Liver (tissue), 9 donors: ENCODE data around the gene KDELR1. TPM values are rescaled to one million over a fixed set of nuclear protein-coding genes. Genes with fewer than 3 reads are reported as not detected.

Experiments
- DNase-seq: peaks from one replicate; pipeline ENCODE4 v3.0.0-alpha.2; 2017; ENCODE audit warnings: low spot score
- H3K27ac ChIP-seq, 2 donors: one replicate each; pipeline ENCODE4 v1.7.0; 2013; ENCODE audit warnings: inconsistent platforms in 2 of 2, low read length in 2 of 2, control low read depth in 1 of 2, low read depth in 1 of 2, mild to moderate bottlenecking in 1 of 2
- H3K27me3 ChIP-seq, 4 donors: one replicate each; pipeline versions ENCODE4 v1.6.1 to v1.7.0; 2013; ENCODE audit warnings: low read length in 3 of 4, inconsistent platforms in 1 of 4, mild to moderate bottlenecking in 1 of 4, moderate library complexity in 1 of 4; ENCODE audit not compliant: control insufficient read depth in 4 of 4, insufficient read depth in 4 of 4
- H3K36me3 ChIP-seq, 4 donors: one replicate each; pipeline versions ENCODE4 v1.6.1 to v1.7.0; 2013; ENCODE audit warnings: low read length in 3 of 4, mild to moderate bottlenecking in 3 of 4, low read depth in 1 of 4, moderate library complexity in 1 of 4; ENCODE audit not compliant: control insufficient read depth in 4 of 4, insufficient read depth in 3 of 4
- H3K4me1 ChIP-seq, 4 donors: one replicate each; pipeline versions ENCODE4 v1.6.1 to v1.7.0; 2013; ENCODE audit warnings: low read length in 3 of 4, mild to moderate bottlenecking in 3 of 4, moderate library complexity in 1 of 4; ENCODE audit not compliant: control insufficient read depth in 4 of 4, insufficient read depth in 4 of 4
- H3K4me3 ChIP-seq, 3 donors: one replicate each; pipeline versions ENCODE4 v1.6.1 to v1.7.0; 2013; ENCODE audit warnings: low read length in 3 of 3, control low read depth in 1 of 3, low read depth in 1 of 3, mild to moderate bottlenecking in 1 of 3
- H3K9ac ChIP-seq, 2 donors: one replicate each; pipeline ENCODE4 v1.7.0; 2013; ENCODE audit warnings: low read length in 2 of 2, mild to moderate bottlenecking in 2 of 2, moderate library complexity in 2 of 2, control low read depth in 1 of 2, low read depth in 1 of 2
- H3K9me3 ChIP-seq, 4 donors: one replicate each; pipeline versions ENCODE4 v1.6.1 to v1.7.0; 2013; ENCODE audit warnings: low read length in 3 of 4; ENCODE audit not compliant: control insufficient read depth in 4 of 4
- CTCF ChIP-seq: fragments of 150-350 bp; IDR thresholded peaks from 2 replicates; pipeline ENCODE4 v1.5.1; 2017; ENCODE audit warnings: improper control_type of control experiment, low read depth, low read length; ENCODE audit not compliant: missing input control
- EGR1 ChIP-seq, 2 donors: IDR thresholded peaks; 2 replicates each; pipeline ENCODE4 v1.6.1; 2016 to 2018; ENCODE audit warnings: antibody characterized with exemption in 2 of 2, low read depth in 2 of 2
- FOXA1 ChIP-seq: IDR thresholded peaks from 2 replicates; pipeline ENCODE4 v1.6.1; 2016; ENCODE audit warnings: antibody characterized with exemption
- FOXA2 ChIP-seq: IDR thresholded peaks from 2 replicates; pipeline ENCODE4 v1.6.1; 2016; ENCODE audit warnings: antibody characterized with exemption
- HNF4A ChIP-seq, 2 donors: conservative IDR thresholded peaks; 2 replicates each; pipeline ENCODE4 v1.6.1; 2016; ENCODE audit warnings: antibody characterized with exemption in 2 of 2, mild to moderate bottlenecking in 2 of 2
- HNF4G ChIP-seq: IDR thresholded peaks from 2 replicates; pipeline ENCODE4 v1.6.1; 2016; ENCODE audit warnings: antibody characterized with exemption
- JUND ChIP-seq, 2 donors: IDR thresholded peaks; 2 replicates each; pipeline ENCODE4 v1.6.1; 2016; ENCODE audit warnings: antibody characterized with exemption in 2 of 2
- NR2F2 ChIP-seq: IDR thresholded peaks from 2 replicates; pipeline ENCODE4 v1.6.1; 2016; ENCODE audit warnings: antibody characterized with exemption
- RAD21 ChIP-seq, 2 donors: IDR thresholded peaks; 2 replicates each; pipeline ENCODE4 v1.6.1; 2016; ENCODE audit warnings: antibody characterized with exemption in 2 of 2, mild to moderate bottlenecking in 2 of 2
- RXRA ChIP-seq, 2 donors: IDR thresholded peaks; 2 replicates each; pipeline ENCODE4 v1.6.1; 2017 to 2018; ENCODE audit warnings: antibody characterized with exemption in 2 of 2, mild to moderate bottlenecking in 1 of 2
- SP1 ChIP-seq: IDR thresholded peaks from 2 replicates; pipeline ENCODE4 v1.6.1; 2018; ENCODE audit warnings: antibody characterized with exemption, mild to moderate bottlenecking
- TAF1 ChIP-seq: conservative IDR thresholded peaks from 2 replicates; pipeline ENCODE4 v1.6.1; 2016; ENCODE audit warnings: antibody characterized with exemption, mild to moderate bottlenecking
- YY1 ChIP-seq: IDR thresholded peaks from 2 replicates; pipeline ENCODE4 v1.6.1; 2016; ENCODE audit warnings: antibody characterized with exemption, mild to moderate bottlenecking
- WGBS: extraction: QIAGEN DNeasy Blood & Tissue Kit; methylation state at CpG from one replicate; pipeline ENCODE4 v1.1.7; 2013; 5-methylcytosine and 5-hydroxymethylcytosine counted together
- polyA plus RNA-seq, 2 donors: library from polyadenylated mRNA; stranded (reverse) in 1 of 2; unstranded in 1 of 2; fragments of 200-250 nt in 1 of 2; fragments of >200 nt in 1 of 2; fragmentation: Nextera tagmentation in 1 of 2; extraction: Ambion mirVana in 1 of 2; gene quantifications; one replicate each; pipeline versions ENCODE4 v1.2.1 to v1.2.3, GENCODE V29; 2013 to 2015
- total RNA-seq, 2 donors: library from RNA; depleted of rRNA; stranded (reverse); fragments of >200 nt; gene quantifications; one replicate each; pipeline ENCODE4 v1.2.3, GENCODE V29; 2014
- TF ChIP-seq, protein P1 (sequence below): IDR thresholded peaks from 2 replicates; pipeline ENCODE4 v1.6.1; 2016; ENCODE audit warnings: antibody characterized with exemption
- TF ChIP-seq, protein P2 (sequence below): IDR thresholded peaks from 2 replicates; pipeline ENCODE4 v1.6.1; 2016; ENCODE audit warnings: antibody characterized with exemption, mild to moderate bottlenecking
- TF ChIP-seq, protein P3 (sequence below): IDR thresholded peaks from 2 replicates; pipeline ENCODE4 v1.6.1; 2016; ENCODE audit warnings: antibody characterized with exemption
- donor health status: healthy.
- donor health status: healthy.
- donor health status: healthy.
- donor health status: healthy.
- donor health status: healthy.

The KDELR1 gene
- total and polyA plus RNA-seq, 4 donors = 32.3 to 94.9 (median 47.0) TPM

GRCh38 chr19:48415806-48416221 is 24.5 kb upstream of the KDELR1 start:
- WGBS = 38% methylated on average over 30 of the region's 30 CpGs
- Histone ChIP-seq H3K9me3 (no peaks in the 10 kb centered on the region), H3K4me1 (peaks cover 3 to 7% (median 5%) of the 10 kb centered on the region in 4 donors), H3K27ac (no peak overlapping the region), H3K4me3 (peak overlapping the region in 1 of 3 donors; percentile 15), H3K9ac (no peak overlapping the region), H3K27me3 (no peaks in the 10 kb centered on the region), H3K36me3 (no peaks in the 10 kb centered on the region)
- TF ChIP-seq, protein P1, sequence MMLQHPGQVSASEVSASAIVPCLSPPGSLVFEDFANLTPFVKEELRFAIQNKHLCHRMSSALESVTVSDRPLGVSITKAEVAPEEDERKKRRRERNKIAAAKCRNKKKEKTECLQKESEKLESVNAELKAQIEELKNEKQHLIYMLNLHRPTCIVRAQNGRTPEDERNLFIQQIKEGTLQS = no peak
- TF ChIP-seq HNF4A (conservative IDR thresholded peaks at IDR 0.05) (no peak), FOXA2 (no peak), HNF4G (no peak), CTCF (no peak), NR2F2 (no peak), SP1 (no peak), RXRA (IDR thresholded peaks at IDR 0.05) (no peak), YY1 (no peak), JUND (IDR thresholded peaks at IDR 0.05) (no peak), EGR1 (IDR thresholded peaks at IDR 0.05; ENCODE audit: low read depth in 2 of 2) (no peak), TAF1 (no peak)
- TF ChIP-seq, protein P2, sequence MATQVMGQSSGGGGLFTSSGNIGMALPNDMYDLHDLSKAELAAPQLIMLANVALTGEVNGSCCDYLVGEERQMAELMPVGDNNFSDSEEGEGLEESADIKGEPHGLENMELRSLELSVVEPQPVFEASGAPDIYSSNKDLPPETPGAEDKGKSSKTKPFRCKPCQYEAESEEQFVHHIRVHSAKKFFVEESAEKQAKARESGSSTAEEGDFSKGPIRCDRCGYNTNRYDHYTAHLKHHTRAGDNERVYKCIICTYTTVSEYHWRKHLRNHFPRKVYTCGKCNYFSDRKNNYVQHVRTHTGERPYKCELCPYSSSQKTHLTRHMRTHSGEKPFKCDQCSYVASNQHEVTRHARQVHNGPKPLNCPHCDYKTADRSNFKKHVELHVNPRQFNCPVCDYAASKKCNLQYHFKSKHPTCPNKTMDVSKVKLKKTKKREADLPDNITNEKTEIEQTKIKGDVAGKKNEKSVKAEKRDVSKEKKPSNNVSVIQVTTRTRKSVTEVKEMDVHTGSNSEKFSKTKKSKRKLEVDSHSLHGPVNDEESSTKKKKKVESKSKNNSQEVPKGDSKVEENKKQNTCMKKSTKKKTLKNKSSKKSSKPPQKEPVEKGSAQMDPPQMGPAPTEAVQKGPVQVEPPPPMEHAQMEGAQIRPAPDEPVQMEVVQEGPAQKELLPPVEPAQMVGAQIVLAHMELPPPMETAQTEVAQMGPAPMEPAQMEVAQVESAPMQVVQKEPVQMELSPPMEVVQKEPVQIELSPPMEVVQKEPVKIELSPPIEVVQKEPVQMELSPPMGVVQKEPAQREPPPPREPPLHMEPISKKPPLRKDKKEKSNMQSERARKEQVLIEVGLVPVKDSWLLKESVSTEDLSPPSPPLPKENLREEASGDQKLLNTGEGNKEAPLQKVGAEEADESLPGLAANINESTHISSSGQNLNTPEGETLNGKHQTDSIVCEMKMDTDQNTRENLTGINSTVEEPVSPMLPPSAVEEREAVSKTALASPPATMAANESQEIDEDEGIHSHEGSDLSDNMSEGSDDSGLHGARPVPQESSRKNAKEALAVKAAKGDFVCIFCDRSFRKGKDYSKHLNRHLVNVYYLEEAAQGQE = no peak
- DNase-seq = no peak

DNA sequence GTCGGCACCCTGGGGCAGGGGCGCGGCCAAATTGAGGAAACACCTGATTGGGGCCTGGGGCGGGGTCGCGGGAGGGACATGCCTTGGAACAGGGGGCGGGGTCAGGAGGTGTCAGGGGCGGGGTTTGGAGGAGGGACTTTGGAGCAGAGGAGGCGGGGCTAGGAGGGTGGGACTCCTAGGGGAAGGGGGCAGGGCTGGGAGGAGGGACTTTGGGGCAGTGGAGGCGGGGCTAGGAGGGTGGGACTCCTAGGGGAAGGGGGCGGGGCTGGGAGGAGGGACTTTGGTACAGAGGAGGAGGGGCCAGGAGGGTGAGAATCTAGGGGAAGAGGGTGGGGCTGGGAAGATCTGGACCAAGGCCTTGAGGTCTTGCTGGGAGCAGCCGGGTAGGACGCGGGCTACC is 24.0 kb upstream of the KDELR1 start:
- Histone ChIP-seq H3K27ac (no peak overlapping the region), H3K36me3 (no peaks in the 10 kb centered on the region), H3K9me3 (no peaks in the 10 kb centered on the region), H3K27me3 (no peaks in the 10 kb centered on the region), H3K4me3 (peak overlapping the region in 1 of 3 donors; percentile 15), H3K4me1 (peaks cover 3 to 7% (median 5%) of the 10 kb centered on the region in 4 donors), H3K9ac (no peak overlapping the region)
- DNase-seq = peak; percentile 79
- TF ChIP-seq, protein P2 = no peak
- no peak for TF ChIP-seq FOXA1
- TF ChIP-seq CTCF = no peak
- TF ChIP-seq FOXA2 = no peak
- no peak for TF ChIP-seq JUND (IDR thresholded peaks at IDR 0.05)
- TF ChIP-seq, protein P3, sequence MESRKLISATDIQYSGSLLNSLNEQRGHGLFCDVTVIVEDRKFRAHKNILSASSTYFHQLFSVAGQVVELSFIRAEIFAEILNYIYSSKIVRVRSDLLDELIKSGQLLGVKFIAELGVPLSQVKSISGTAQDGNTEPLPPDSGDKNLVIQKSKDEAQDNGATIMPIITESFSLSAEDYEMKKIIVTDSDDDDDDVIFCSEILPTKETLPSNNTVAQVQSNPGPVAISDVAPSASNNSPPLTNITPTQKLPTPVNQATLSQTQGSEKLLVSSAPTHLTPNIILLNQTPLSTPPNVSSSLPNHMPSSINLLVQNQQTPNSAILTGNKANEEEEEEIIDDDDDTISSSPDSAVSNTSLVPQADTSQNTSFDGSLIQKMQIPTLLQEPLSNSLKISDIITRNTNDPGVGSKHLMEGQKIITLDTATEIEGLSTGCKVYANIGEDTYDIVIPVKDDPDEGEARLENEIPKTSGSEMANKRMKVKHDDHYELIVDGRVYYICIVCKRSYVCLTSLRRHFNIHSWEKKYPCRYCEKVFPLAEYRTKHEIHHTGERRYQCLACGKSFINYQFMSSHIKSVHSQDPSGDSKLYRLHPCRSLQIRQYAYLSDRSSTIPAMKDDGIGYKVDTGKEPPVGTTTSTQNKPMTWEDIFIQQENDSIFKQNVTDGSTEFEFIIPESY = no peak
- no peak for TF ChIP-seq HNF4A (conservative IDR thresholded peaks at IDR 0.05)
- TF ChIP-seq NR2F2 = no peak
- no peak for TF ChIP-seq RAD21 (IDR thresholded peaks at IDR 0.05)
- no peak for TF ChIP-seq EGR1 (IDR thresholded peaks at IDR 0.05; ENCODE audit: low read depth in 2 of 2)
- WGBS = 19% methylated on average over 14 of the region's 14 CpGs
